Measurements from ENCODE around the gene PHLPP2. TPM values are rescaled to one million over a fixed set of nuclear protein-coding genes. Genes with fewer than 3 reads are reported as not detected.
A peak's percentile ranks its signal among the peaks of the same experiment; 100 is the strongest.

PHLPP2 gene
- total RNA-seq, 2 donors from 2014 or later = 4.6 to 6.9 TPM

DNA sequence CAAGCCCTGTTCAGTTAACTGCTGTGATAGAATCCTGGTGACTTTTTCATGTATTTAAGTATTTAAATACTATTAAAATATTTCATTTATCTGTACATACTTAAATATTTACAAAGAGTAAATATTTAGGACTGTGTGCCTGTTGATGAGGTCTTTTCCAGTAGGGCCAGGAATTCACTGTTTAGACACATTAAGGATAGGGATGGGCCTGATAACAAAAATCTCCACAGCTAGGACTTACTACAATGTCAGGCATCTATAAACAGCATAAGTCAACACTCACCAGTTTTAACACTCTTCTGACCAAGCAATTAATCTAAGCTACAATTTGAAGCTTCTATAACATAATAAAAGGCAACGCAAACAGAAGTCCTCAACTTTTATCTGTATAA is 50.9 kb downstream of the PHLPP2 start:
- no peak for ATAC-seq
- DNase-seq = no peak
- intact Hi-C loops (cut with DNase I) = no loop called here

DNA sequence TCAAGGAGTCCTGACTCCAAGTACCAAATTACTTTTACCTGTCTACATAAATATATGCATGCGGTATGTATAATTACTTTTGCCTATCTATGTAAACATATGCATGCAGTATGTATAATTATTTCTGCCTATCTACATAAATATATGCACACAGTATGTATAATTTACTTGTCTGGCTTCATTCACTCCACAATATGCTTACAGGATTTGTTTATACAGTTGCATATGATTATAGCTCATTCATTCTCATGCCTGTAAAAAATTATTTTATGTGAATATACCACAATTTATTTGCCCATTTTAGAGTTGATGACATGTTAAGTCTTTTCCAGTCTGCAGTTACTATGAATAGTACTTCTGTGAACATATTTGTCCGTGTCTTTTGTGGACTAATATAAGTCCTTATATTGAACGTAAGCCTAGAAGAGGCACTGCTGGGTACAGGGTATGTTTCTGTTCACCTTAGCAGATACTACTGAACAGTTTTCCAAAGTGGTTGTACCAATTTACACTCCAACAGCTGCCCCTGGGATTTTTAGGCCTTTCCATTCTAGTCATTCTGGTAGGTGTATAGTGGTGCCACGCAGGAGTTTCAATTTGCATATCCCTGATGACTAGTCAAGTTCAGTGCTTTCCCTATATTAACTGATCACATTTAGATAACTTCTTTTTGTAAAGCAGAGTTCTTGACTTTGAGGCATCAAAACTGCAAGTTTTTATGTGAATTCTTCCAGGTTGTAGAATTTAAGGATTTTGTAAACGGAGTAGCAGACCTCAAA is 51.5 kb downstream of the PHLPP2 start:
- no peak for ATAC-seq
- DNase-seq = no peak
- intact Hi-C loops (cut with DNase I) = no loop called here

DNA sequence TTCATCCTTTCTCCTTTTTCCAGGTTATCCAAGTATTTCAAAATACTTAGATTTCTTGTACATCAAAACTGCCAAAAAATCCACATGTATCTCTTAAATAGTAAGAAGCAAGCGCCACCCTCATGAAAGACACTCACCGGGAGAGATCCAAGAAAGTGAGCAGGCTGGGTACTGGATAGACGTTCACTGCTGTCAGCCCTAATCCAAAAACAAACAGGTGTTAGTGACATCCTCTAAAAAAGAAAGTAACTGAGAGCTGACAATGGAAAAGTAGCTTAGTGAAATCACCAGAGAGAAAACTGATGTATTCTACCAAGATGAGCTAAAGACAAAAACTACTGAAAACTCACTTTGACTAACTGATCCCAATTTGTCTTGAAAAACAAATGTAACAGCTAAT is 52.4 kb downstream of the PHLPP2 start:
- intact Hi-C loops (cut with DNase I) = no loop called here
- no peak for ATAC-seq
- DNase-seq = no peak

DNA sequence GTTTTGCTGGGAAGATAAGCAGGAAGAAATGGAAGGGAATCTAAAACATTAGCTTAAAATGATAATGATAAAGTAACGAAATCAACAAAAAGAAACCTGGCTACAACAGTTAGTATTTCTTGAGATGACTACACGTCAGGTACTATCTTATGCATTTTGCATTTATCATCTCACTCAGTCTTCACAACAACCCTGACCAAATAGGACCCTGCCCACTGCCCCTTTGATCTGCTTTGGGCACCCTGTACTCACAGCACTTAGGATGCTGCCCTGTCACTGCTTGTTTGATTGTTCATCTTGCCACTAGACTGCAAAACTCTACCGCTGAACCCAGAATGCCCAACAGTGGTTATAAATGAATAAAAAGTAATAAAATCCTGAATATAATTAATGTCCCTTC is 53.3 kb downstream of the PHLPP2 start:
- no peak for ATAC-seq
- DNase-seq = no peak
- intact Hi-C loops (cut with DNase I) = no loop called here

DNA sequence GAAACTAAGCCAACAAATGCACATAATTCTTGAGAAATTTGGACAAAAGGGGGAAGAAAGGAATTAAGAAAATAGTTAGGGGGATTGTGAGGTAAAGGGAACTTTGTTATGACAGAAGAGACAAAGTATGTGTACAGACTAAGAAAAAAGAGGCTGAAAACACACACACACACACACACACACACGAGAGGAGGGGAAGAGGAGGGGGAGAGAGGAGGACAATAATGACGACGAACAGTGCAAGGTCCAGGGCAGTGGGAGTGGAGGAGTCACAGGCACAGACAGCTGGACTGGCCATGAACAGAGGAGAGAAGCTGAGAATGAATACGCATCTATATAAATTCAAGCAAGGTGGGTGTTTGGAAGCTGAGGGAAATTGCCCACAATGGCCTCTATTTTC is 54.0 kb downstream of the PHLPP2 start:
- intact Hi-C loops (cut with DNase I) = no loop called here
- ATAC-seq = no peak
- DNase-seq = no peak

DNA sequence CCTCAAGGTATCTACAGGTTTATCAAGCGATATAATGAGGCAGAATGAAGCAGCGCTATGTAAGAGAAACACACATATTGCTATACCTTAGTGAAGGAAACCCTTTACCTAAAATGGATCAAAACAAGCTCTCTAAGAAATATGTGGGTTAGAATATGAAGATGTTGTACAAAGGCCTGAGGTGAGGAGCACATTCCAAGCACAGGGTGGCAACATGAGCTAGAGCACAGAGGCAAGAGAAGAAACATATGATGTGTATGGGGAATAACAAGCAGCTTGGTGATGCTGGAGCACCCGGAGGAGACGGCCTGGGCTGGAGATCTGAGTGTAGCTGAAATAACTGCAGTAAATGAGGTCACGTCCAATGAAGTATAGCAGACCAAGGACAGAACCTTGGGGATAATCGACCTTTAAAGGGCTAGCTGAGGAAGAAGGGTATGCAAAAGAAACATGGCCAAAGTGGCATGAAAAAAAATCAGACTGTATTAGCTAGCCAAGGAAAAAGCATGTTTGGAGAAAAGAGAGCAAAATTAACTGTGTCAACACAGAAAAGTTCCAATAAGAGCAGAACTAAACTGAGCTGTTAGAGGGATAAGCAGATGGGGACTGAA is 54.5 kb downstream of the PHLPP2 start:
- DNase-seq (no peak), ATAC-seq (no peak)
- intact Hi-C loops (cut with DNase I) = no loop called here

DNA sequence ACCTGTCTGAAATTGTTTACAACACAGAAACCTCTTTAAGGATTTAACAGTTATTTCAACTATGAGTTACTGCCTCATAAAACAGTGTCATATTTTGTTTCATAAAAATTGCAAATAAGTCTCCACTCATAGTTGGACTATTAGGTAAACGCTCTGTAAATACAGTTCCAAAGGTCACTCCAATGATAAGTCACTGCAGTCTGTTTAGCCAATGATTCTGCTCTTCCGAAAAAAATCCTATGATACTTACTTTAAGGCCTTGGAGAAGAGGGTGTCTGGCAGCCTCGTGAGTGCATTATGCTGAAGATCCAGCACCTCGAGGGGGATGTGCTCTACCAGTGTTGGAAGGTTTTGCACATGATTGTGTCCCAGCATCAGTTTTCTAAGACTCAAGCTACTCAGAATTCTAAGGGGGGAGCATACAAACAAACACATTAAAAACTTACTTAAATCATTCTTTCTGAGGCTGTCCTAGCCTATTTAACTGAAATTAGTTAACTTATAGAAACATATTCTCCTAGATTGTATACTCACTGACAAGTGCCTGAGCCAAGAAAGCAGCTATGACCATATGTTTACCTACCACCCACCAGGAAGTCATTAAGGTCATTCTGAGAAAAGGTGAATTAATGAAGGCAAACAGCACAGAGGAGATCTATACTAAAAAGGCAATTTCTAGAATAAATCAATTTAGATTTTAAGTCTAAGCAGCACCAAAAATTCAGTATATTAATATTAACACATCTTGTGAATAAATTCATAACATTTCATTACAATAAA is 57.4 kb downstream of the PHLPP2 start:
- intact Hi-C loops (cut with DNase I) = no loop called here
- DNase-seq (no peak), ATAC-seq (peak in 1 of 2 donors; percentile 27)

DNA sequence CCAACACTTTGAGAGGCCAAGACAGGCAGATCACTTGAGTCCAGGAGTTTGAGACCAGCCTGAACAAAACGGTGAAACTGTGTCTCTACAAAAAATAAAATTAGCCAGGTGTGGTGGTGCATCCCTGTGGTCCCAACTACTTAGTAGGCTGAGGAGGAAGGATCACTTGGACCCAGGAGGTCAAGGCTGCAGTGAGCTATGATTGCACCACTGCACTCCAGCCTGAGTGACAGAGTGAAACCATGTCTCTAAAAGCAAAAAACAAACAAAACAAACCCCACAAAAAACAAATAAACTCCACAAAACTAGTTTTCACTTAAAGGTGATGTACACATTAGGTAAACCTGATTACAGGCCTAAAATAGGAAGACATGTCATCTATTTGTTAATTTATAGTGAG is 58.2 kb downstream of the PHLPP2 start:
- intact Hi-C loops (cut with DNase I) = no loop called here
- no peak for DNase-seq
- ATAC-seq = no peak

DNA sequence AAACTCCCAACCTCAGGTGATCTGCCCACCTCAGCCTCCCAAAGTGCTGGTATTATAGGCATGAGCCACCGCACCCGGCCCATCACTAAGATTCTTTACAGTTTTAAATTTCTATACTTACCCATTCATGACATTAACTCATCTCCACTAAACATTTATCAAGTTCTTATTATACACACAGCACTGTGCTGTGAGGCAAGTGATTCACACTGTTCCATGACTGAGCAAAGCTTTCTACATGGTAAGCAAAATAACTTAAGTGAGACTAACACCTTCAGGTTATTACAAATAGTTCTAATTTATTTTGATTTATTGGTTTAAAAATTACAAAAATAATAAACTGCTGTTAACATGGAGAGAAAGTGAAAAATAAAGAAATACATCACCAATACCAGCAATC is 65.0 kb downstream of the PHLPP2 start:
- ATAC-seq = no peak
- intact Hi-C loops (cut with DNase I) = no loop called here
- DNase-seq = no peak

DNA sequence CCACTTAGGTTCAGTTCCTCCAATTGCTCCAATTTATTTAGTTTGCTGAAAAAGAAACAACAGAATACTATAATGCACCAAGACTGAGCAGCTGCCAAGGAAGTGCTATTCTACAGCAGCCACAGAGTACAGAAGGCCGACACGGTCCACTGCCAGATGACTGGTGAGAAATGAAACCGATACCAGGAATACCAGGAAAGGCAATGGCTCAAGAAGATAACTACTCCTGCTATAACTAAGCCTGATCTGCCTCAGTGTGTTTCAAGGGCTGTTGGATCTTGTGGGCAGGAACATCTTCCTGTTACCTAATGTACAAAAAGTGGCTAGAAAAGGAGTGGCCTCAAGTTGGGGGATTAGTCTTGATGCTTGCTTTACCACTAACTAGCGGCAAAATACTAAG is 65.7 kb downstream of the PHLPP2 start:
- ATAC-seq (no peak), DNase-seq (no peak)
- intact Hi-C loops (cut with DNase I) = no loop called here

DNA sequence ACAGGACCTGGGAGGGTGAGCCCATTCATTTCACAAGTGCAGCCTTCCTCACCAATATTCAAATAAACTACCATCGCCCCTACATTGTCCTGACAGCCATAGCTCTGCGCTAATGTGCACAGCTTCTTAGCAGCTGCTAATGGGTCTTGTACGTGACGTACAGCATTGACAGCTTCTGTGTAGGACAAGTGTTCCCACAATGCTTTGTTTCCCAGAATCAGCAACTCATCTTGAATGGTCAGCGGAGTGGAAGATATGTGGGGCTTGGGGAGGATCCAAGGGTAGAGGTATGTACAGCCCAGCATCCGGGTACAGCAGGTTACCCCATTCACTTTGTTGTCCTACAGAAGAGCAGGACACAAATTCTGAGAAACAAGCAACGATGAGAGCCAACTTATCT is 74.8 kb downstream of the PHLPP2 start:
- ATAC-seq (no peak), DNase-seq (no peak)
- intact Hi-C loops (cut with DNase I) = no loop called here

DNA sequence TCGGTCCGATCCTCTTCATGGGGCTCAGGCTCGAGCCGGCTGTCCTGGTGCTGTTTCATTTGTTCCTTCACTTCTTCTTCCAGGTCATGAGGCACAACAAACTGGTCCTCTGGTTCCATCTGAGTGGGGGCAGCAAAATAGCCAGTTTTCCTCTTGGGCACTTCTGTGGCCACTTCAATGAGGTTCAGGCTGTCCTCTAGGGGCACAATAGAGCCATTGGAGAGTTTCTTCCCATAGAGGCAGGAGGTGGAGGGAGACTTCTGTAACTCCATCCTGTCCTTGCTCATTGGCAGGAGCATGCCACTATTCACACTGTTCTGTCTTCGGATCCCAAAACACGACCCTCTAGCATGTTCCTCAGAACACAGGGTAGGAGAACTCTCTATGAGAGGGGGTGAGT is 75.6 kb downstream of the PHLPP2 start:
- DNase-seq (no peak), ATAC-seq (peak in 1 of 2 donors; percentile 25)
- intact Hi-C loops (cut with DNase I) = no loop called here

DNA sequence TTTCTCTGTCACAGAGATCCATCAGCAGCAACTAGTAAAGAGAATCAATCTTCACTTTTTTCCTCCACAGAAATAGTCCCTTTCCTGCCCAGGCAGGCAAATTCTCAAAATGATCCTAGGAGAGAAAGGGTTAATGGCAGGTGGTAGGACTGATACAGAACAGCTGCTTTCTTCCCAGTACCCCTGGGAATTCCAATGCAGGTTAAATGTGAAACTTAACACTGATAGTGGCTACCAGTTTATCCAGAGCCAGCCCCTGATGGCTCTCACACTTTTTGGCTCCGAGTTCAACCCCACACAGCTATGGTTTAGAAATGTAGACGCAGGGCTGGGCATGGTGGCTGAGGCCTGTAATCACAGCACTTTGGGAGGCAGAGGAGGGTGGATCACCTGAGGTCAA is 76.3 kb downstream of the PHLPP2 start:
- DNase-seq = no peak
- intact Hi-C loops (cut with DNase I) = no loop called here
- no peak for ATAC-seq

DNA sequence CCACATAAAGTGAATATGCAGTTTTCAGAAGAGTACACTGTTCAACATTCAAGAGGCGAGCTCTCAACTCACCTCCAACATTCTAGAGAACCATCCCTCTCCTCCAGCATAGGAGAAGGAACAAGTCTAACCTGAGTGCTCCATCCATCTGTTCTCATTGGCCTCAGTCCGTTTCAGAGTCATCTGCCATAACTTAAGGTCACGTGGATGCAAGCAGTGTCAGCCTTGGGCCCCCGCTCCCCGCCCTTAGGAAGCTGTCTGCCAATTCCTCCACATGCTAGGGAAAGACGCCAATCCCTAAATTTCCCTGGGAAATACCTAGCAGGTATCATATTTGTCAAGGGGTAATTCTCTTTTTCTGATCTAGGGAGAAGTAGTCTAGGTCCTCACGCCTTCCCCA is 77.1 kb downstream of the PHLPP2 start:
- DNase-seq (no peak), ATAC-seq (no peak)
- intact Hi-C loops (cut with DNase I) = no loop called here

DNA sequence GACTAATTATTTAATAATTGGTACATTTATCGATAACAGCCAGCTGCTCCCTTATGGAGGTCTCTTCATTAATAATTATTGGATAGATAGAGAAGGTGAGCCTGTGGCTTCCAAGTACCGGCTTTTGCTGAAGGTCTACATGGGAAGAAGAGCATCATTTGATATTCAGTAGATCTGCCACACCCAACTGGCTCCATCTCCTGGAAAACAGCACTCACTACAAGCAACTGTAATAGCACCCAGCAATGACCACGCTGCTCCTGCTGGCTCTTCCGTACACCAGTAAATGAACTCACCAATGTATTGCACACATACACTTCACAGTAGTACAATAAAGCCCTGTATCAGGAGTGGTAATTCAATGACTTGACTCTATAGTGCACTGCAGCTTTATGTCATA is 79.1 kb downstream of the PHLPP2 start:
- intact Hi-C loops (cut with DNase I) = no loop called here
- no peak for ATAC-seq

DNA sequence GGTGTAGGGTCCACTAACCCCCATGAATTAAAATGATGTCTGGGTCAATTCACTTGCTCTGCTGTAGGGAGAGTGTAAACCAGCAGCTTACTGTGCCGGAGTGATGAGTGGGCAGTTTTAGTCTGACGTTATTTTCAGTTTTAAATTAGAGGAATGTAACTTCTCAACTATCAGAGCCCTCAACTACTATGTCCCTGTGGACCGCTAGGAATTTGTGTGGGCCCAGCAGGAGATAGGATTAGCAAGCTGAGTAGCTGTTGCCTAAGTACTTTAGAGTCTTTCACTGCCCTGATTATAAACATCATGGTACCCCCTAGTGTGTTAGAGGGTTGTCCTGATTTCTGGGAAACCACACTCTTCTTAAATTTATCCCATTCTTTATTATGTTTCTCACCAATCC is 87.1 kb downstream of the PHLPP2 start:
- intact Hi-C loops (cut with DNase I) = no loop called here
- peak; percentile 59 to 72 for ATAC-seq
- no peak for DNase-seq

More for the DNA sequence above, 79.1 kb downstream of the PHLPP2 start:
- no peak for DNase-seq

DNA sequence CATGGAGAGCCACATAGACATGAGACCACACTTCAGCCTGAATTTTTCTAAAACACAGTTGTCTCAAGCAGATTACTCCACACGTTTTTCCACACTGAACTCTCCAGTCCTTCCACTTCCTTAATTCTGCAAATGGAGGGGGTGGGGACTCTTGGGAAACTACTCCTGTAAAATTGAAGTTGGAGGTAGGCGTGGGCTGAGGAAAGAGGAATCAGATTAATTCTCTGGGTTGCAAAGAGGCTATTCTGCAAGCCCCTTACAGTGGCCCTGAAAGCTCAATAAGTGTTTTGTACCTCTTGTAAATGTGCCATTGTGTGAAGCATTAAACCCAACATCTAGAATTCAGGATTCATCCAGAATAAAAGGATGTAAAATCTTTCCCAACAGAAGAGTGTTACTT is 88.9 kb downstream of the PHLPP2 start:
- DNase-seq = no peak
- intact Hi-C loops (cut with DNase I) = no loop called here
- ATAC-seq = no peak

DNA sequence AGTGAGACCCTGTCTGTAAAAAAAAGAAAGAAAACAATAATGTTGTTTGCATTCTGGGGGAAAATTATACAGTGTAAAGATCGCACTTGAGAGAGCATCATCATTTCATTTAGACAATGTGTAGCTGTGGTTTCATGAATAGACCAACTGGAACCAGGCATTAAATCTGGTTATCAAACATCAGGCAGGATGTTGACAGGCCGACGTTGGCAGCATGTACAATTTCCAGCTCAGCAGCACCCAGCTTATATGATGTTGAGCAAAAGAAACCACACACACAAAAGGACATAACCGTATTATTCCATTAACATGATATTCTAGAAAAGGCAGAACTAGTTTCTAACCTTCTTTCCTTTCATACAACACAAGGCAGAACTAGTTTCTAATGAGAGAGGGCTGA is 92.7 kb downstream of the PHLPP2 start:
- no peak for DNase-seq
- intact Hi-C loops (cut with DNase I) = no loop called here
- ATAC-seq = no peak

DNA sequence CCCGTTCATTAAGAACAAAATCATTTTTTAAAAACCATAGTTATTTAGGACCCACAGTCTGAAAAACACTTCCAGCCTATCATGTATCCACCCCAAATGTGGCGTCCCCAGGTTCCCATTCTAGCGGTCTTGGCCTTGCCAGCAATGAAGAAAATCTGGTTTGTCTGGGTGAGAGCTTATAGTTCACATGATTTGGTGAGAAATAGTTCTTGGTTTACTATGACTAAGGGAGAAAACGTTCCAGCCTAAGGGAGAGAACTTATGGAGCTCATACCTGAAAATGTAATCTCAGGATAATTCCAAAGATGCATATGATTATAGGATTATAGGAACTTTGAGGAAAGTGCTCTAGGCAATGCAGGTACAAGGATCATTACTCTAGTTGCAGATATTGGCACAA is 93.7 kb downstream of the PHLPP2 start:
- intact Hi-C loops (cut with DNase I) = no loop called here
- ATAC-seq = no peak
- DNase-seq = no peak

DNA sequence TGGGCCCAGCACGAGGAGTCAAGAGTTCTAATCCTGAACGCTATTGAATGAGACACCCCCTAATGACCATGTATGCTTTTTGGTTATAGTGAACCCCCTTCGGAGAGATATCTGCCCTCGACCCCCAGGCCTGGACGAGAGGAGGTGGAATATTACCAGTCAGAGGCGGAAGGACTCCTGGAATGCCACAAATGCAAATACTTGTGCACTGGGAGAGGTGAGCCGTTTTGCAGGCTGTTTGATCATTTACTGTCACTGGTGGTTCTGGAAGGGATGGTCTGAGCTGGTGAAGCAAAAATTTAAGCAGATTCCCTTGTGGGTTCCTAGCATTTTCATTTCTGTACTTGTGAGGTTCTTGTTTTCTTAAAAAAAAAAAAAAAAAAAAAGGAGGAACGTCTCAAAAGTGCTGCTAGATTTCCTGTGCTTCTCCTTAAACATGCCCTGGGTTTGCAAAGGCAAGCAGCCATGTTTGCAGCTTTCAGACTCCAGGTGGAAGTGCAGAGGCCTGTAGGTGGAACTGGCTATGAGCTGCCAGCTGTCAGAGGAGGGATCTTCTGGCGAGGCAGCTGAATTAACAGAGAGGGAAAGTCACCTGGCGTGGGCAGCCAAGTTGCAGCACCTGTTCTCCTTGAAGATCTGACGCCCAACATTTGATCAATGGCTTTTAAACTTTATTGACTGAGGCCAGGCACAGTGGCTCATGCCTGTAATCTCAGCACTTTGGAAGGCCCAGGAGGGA is 95.1 kb downstream of the PHLPP2 start:
- ATAC-seq (no peak), DNase-seq (no peak)
- intact Hi-C loops (cut with DNase I) = no loop called here

All from left cardiac atrium (tissue), 4 donors.